ENCODE results near the gene C19orf85.

DNA sequence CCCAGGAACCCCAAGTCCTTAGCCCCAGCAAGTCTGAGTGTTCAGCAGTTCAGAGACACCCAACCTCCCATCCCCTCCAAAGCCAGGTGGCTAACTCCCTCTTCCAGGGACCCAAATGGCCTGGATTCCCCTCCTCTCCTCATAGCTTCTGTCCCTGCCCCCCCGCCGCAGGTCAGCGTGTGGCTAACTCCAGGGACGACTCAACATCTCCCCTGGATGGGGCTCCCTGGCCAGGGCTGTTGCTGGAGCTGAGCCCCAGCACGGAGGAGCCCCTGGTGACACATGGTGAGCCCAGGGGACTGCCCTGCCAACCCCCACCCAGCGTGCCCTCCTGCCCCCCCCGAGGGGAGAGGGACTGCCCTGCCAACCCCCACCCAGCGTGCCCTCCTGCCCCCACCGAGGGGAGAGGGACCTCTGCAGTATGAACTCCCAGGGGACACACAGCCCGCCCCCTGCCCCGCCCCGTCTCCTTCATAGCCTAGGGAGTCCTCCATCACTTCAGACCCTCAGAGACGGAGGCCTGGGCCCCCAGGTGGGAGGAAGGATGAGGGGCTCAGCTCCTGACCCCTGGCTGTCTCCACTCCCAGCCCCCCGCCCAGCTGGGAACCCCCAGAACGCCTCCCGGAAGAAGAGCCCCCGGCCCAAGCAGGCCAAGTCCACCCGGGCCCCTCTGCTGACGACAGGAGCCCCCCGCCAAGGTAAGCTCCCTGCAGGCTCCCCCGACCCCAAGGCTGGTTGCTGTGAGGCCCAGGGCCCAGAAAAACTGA, 25.3 kb upstream of the C19orf85 start:
- TF ChIP-seq, protein P1, sequence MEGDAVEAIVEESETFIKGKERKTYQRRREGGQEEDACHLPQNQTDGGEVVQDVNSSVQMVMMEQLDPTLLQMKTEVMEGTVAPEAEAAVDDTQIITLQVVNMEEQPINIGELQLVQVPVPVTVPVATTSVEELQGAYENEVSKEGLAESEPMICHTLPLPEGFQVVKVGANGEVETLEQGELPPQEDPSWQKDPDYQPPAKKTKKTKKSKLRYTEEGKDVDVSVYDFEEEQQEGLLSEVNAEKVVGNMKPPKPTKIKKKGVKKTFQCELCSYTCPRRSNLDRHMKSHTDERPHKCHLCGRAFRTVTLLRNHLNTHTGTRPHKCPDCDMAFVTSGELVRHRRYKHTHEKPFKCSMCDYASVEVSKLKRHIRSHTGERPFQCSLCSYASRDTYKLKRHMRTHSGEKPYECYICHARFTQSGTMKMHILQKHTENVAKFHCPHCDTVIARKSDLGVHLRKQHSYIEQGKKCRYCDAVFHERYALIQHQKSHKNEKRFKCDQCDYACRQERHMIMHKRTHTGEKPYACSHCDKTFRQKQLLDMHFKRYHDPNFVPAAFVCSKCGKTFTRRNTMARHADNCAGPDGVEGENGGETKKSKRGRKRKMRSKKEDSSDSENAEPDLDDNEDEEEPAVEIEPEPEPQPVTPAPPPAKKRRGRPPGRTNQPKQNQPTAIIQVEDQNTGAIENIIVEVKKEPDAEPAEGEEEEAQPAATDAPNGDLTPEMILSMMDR (IDR thresholded peaks at IDR 0.05) = no peak
- TF ChIP-seq POLR2A (IDR thresholded peaks at IDR 0.05) = no peak

Data from heart left ventricle (tissue), 13 donors.